ENCODE results near the gene CFAP69. TPM values are rescaled to one million over a fixed set of nuclear protein-coding genes. Genes with fewer than 3 reads are reported as not detected.
"Not testable (repeated sequence)": the region's sequence is repeated elsewhere in the genome, so short reads cannot be mapped to it uniquely, and the experiment has no call there.

CFAP69 gene
- total RNA-seq, 1 experiment from 2014 or later: 2.4 TPM

GRCh38 chr7:90251304-90251635 lies 6.3 kb downstream of the CFAP69 start:
- POLR2A ChIA-PET (ENCODE audit: low non-redundant PET): no interaction called here
- DNase-seq (ENCODE audit: low spot score): no peak
- H3K27ac ChIP-seq (ENCODE audit: low read depth, low read length, poor library complexity, severe bottlenecking): no peak overlapping the region
- no peaks in the 10 kb centered on the region for H3K4me1 ChIP-seq (ENCODE audit: insufficient read depth, low read length, poor library complexity, severe bottlenecking)
- intact Hi-C loops (cut with micrococcal nuclease; ENCODE audit: unreplicated experiment): no loop called here
- H3K9me3 ChIP-seq (ENCODE audit: low read depth, low read length, poor library complexity, severe bottlenecking): no peaks in the 10 kb centered on the region
- TF ChIP-seq CTCF (conservative IDR thresholded peaks at IDR 0.05; ENCODE audit: low read depth, low read length) (no peak), EZH2 (IDR thresholded peaks at IDR 0.05; ENCODE audit: borderline replicate concordance, low read depth, low read length, poor library complexity, severe bottlenecking) (no peak)
- H3K4me3 ChIP-seq (ENCODE audit: low read depth, low read length, poor library complexity, severe bottlenecking): no peak overlapping the region
- no peaks in the 10 kb centered on the region for H3K36me3 ChIP-seq (ENCODE audit: insufficient read depth, low read length, poor library complexity, severe bottlenecking)
- CTCF ChIA-PET: no interaction called here
- H3K27me3 ChIP-seq (replicated peaks; ENCODE audit: insufficient read depth, low read depth, low read length, poor library complexity): no peaks in the 10 kb centered on the region
- no TSS peak for BruUV-seq (replicated peaks)

- H3K36me3 ChIP-seq (ENCODE audit: insufficient read depth, low read length, poor library complexity, severe bottlenecking); intact Hi-C loops (cut with micrococcal nuclease; ENCODE audit: unreplicated experiment); POLR2A ChIA-PET (ENCODE audit: low non-redundant PET); H3K4me3 ChIP-seq (ENCODE audit: low read depth, low read length, poor library complexity, severe bottlenecking); H3K4me1 ChIP-seq (ENCODE audit: insufficient read depth, low read length, poor library complexity, severe bottlenecking); H3K27me3 ChIP-seq (replicated peaks; ENCODE audit: insufficient read depth, low read depth, low read length, poor library complexity); DNase-seq (ENCODE audit: low spot score); H3K27ac ChIP-seq (ENCODE audit: low read depth, low read length, poor library complexity, severe bottlenecking); BruUV-seq (replicated peaks); CTCF ChIA-PET; H3K9me3 ChIP-seq (ENCODE audit: low read depth, low read length, poor library complexity, severe bottlenecking): not testable (repeated sequence)
Observed at GRCh38 chr7:90256011-90256410, 11.0 kb downstream of the CFAP69 start.

DNA sequence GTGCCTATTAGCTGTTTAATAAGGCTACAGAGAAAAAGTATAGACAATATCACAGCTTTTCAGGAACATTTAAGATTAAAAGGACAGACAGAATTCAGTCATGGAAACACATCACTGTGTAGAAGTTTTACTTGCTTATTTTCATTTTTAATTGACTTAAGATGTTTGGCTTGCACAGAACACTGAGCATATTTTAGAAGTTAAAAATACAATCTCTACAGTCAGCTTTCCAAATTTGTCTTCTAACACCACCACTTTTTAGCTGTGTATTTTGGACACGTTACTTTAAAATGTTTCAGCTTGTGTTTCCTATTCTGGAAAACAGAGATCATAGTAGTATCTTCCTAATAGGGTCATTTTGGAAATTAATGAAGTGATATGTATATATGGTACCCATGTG lies 11.8 kb downstream of the CFAP69 start:
- H3K27me3 ChIP-seq (replicated peaks; ENCODE audit: insufficient read depth, low read depth, low read length, poor library complexity): no peaks in the 10 kb centered on the region
- peaks cover 11% of the 10 kb centered on the region for H3K4me1 ChIP-seq (ENCODE audit: insufficient read depth, low read length, poor library complexity, severe bottlenecking)
- CTCF ChIA-PET: no interaction called here
- no TSS peak for BruUV-seq (replicated peaks)
- no peak overlapping the region for H3K4me3 ChIP-seq (ENCODE audit: low read depth, low read length, poor library complexity, severe bottlenecking)
- no peaks in the 10 kb centered on the region for H3K9me3 ChIP-seq (ENCODE audit: low read depth, low read length, poor library complexity, severe bottlenecking)
- POLR2A ChIA-PET (ENCODE audit: low non-redundant PET): no interaction called here
- no peak for DNase-seq (ENCODE audit: low spot score)
- intact Hi-C loops (cut with micrococcal nuclease; ENCODE audit: unreplicated experiment): no loop called here
- H3K36me3 ChIP-seq (ENCODE audit: insufficient read depth, low read length, poor library complexity, severe bottlenecking): no peaks in the 10 kb centered on the region
- TF ChIP-seq CTCF (conservative IDR thresholded peaks at IDR 0.05; ENCODE audit: low read depth, low read length) (no peak), EZH2 (IDR thresholded peaks at IDR 0.05; ENCODE audit: borderline replicate concordance, low read depth, low read length, poor library complexity, severe bottlenecking) (no peak)
- H3K27ac ChIP-seq (ENCODE audit: low read depth, low read length, poor library complexity, severe bottlenecking): no peak overlapping the region

- no peak for DNase-seq (ENCODE audit: low spot score)
- H3K27me3 ChIP-seq (replicated peaks; ENCODE audit: insufficient read depth, low read depth, low read length, poor library complexity): no peaks in the 10 kb centered on the region
- no peak overlapping the region for H3K27ac ChIP-seq (ENCODE audit: low read depth, low read length, poor library complexity, severe bottlenecking)
- ChIA-PET POLR2A (ENCODE audit: low non-redundant PET) (interaction anchor here (0.6 kb wide), 1 partner anchor 73 kb away, joined by 3 read pairs; no protein-coding TSS in a partner anchor), CTCF (no interaction called here)
- no peaks in the 10 kb centered on the region for H3K36me3 ChIP-seq (ENCODE audit: insufficient read depth, low read length, poor library complexity, severe bottlenecking)
- no peaks in the 10 kb centered on the region for H3K9me3 ChIP-seq (ENCODE audit: low read depth, low read length, poor library complexity, severe bottlenecking)
- TF ChIP-seq EZH2 (IDR thresholded peaks at IDR 0.05; ENCODE audit: borderline replicate concordance, low read depth, low read length, poor library complexity, severe bottlenecking) (no peak), CTCF (conservative IDR thresholded peaks at IDR 0.05; ENCODE audit: low read depth, low read length) (no peak)
- TSS peak; percentile 51 for BruUV-seq (replicated peaks)
- H3K4me1 ChIP-seq (ENCODE audit: insufficient read depth, low read length, poor library complexity, severe bottlenecking): peaks cover 23% of the 10 kb centered on the region
- intact Hi-C loops (cut with micrococcal nuclease; ENCODE audit: unreplicated experiment): loop anchor here (5.0 kb wide), 1 partner anchor 49 kb away; the partner anchor contains the start of gene STEAP2
- no peak overlapping the region for H3K4me3 ChIP-seq (ENCODE audit: low read depth, low read length, poor library complexity, severe bottlenecking)
Observed at GRCh38 chr7:90261441-90261840, 16.5 kb downstream of the CFAP69 start.
